HepG2 (cell line): Measurements from ENCODE around the gene YKT6. TPM values are rescaled to one million over a fixed set of nuclear protein-coding genes. Genes with fewer than 3 reads are reported as not detected.

ENCODE experiments used
- ATAC-seq: fragments of 200-7000 bp; cut with Tn5 transposase; 3 replicates; pipeline ENCODE4 v1.9.1; 2020; ENCODE audit warnings: mild to moderate bottlenecking, moderate library complexity
- BruUV-seq: library from RNA; stranded (reverse); fragments of 400-500 nt; replicated peaks from 2 replicates; lab custom pipeline; 2021; lab: Mats Ljungman, UMichigan
- CTCF ChIA-PET: fragments of 300-600 bp; formaldehyde crosslinking; extraction: SDS; loops from one replicate; lab custom pipeline; 2021; ENCODE audit warnings: low total read pairs, inconsistent platforms, low intra/inter-chr PET ratio; lab: Yijun Ruan, JAX
- POLR2A ChIA-PET: fragments of 350-600 bp; sonication (Branson Sonifier 250); formaldehyde crosslinking; loops from one replicate; lab custom pipeline; 2020; ENCODE audit warnings: antibody characterized with exemption, inconsistent platforms; lab: Yijun Ruan, JAX
- DNase-seq: peaks from one replicate; pipeline ENCODE4 v3.0.0-alpha.2; 2015; ENCODE audit warnings: low spot score
- FAIRE-seq: peaks from 3 replicates; lab custom pipeline; 2011; peaks lifted over from hg19 to GRCh38; lab: Jason Lieb, UNC
- H2AFZ ChIP-seq: one replicate; pipeline ENCODE4 v1.6.1; 2011; ENCODE audit warnings: low read length, inconsistent platforms
- H3K27ac ChIP-seq: fragments of 300-600 bp; 3 replicates; pipeline ENCODE4 v1.8.0; 2011; ENCODE audit warnings: mixed run types, mild to moderate bottlenecking, mixed read lengths, low read length, inconsistent platforms; ENCODE audit not compliant: insufficient read depth; ENCODE audit errors: extremely low read length
- H3K27me3 ChIP-seq, 2 experiments: fragments of 200-600 bp in 1 of 2; 2 replicates in 1 of 2; 3 replicates in 1 of 2; pipeline versions ENCODE4 v1.6.0 to v1.8.0; 2011; ENCODE audit warnings: low read length in 2 of 2, mild to moderate bottlenecking in 2 of 2, moderate library complexity in 2 of 2, inconsistent platforms in 1 of 2; ENCODE audit not compliant: insufficient read depth in 2 of 2, control insufficient read depth in 1 of 2
- H3K36me3 ChIP-seq, 2 experiments: fragments of 200-600 bp in 1 of 2; replicated peaks in 1 of 2; 2 replicates in 1 of 2; 3 replicates in 1 of 2; pipeline versions ENCODE4 v1.5.1 to v1.8.0; 2011; ENCODE audit warnings: low read length in 2 of 2, inconsistent platforms in 1 of 2; ENCODE audit not compliant: insufficient read depth in 2 of 2, control insufficient read depth in 1 of 2
- H3K4me1 ChIP-seq: 2 replicates; pipeline ENCODE4 v1.5.1; 2012; ENCODE audit warnings: low read length, inconsistent platforms; ENCODE audit not compliant: insufficient read depth
- H3K4me2 ChIP-seq: 2 replicates; pipeline ENCODE4 v1.6.0; 2011; ENCODE audit warnings: low read depth, low read length, inconsistent platforms
- H3K4me3 ChIP-seq, 3 experiments: fragments of 200-600 bp in 1 of 3; sonication (generic), shearing (Covaris generic) in 1 of 3; replicated peaks in 1 of 3; 2 replicates each; pipeline ENCODE4 v1.5.1; 2011 to 2016; ENCODE audit warnings: low read length in 3 of 3, inconsistent platforms in 2 of 3, low read depth in 2 of 3, mild to moderate bottlenecking in 2 of 3, control low read depth in 1 of 3, mixed read lengths in 1 of 3; ENCODE audit not compliant: insufficient read depth in 1 of 3
- H3K79me2 ChIP-seq: one replicate; pipeline ENCODE4 v1.6.1; 2011; ENCODE audit warnings: low read length, inconsistent platforms; ENCODE audit not compliant: insufficient read depth
- H3K9ac ChIP-seq: 2 replicates; pipeline ENCODE4 v1.6.0; 2011; ENCODE audit warnings: mild to moderate bottlenecking, low read depth, low read length, inconsistent platforms; ENCODE audit not compliant: insufficient read depth
- H3K9me3 ChIP-seq: 2 replicates; pipeline ENCODE4 v1.5.1; 2012; ENCODE audit warnings: mild to moderate bottlenecking, low read length
- H4K20me1 ChIP-seq: 2 replicates; pipeline ENCODE4 v1.6.0; 2011; ENCODE audit warnings: inconsistent platforms, mild to moderate bottlenecking, low read length, moderate library complexity; ENCODE audit not compliant: insufficient read depth
- AGO1 ChIP-seq: fragments of 200-400 bp; formaldehyde crosslinking; IDR thresholded peaks from 2 replicates; pipeline ENCODE4 v1.6.1; 2017; ENCODE audit warnings: mild to moderate bottlenecking, low read depth, low read length, moderate library complexity; ENCODE audit not compliant: poor library complexity, severe bottlenecking
- ATF7-NPFF ChIP-seq: sonication (generic); formaldehyde crosslinking; IDR thresholded peaks from 2 replicates; pipeline ENCODE4 v1.8.1; 2023; ENCODE audit warnings: mild to moderate bottlenecking, low read depth, missing genetic modification reagents, moderate library complexity
- ERF ChIP-seq: IDR thresholded peaks from 2 replicates; pipeline ENCODE4 v1.6.1; 2018; ENCODE audit warnings: missing biosample characterization, missing genetic modification reagents
- FOXA3 ChIP-seq: IDR thresholded peaks from 2 replicates; pipeline ENCODE4 v1.6.1; 2016; ENCODE audit warnings: missing genetic modification reagents, missing compliant biosample characterization
- SCMH1 ChIP-seq: sonication (generic); formaldehyde crosslinking; IDR thresholded peaks from 2 replicates; pipeline ENCODE4 v1.9.0; 2021; ENCODE audit warnings: missing genetic modification reagents, mild to moderate bottlenecking, borderline replicate concordance
- SP2 ChIP-seq: sonication (generic); formaldehyde crosslinking; IDR thresholded peaks from 2 replicates; pipeline ENCODE4 v1.5.1; 2020; ENCODE audit warnings: mild to moderate bottlenecking, missing genetic modification reagents
- ZNF484 ChIP-seq: sonication (generic); formaldehyde crosslinking; IDR thresholded peaks from 2 replicates; pipeline ENCODE4 v1.5.1; 2020; ENCODE audit warnings: mild to moderate bottlenecking, low read depth, missing genetic modification reagents, borderline replicate concordance
- ZNF569 ChIP-seq: sonication (generic); formaldehyde crosslinking; IDR thresholded peaks from 2 replicates; pipeline ENCODE4 v1.5.0; 2020; ENCODE audit warnings: mild to moderate bottlenecking, missing genetic modification reagents, moderate library complexity, borderline replicate concordance
- ZNF572 ChIP-seq: sonication (generic); formaldehyde crosslinking; IDR thresholded peaks from 2 replicates; pipeline ENCODE4 v1.5.1; 2020; ENCODE audit warnings: mild to moderate bottlenecking, missing genetic modification reagents
- ZNF574 ChIP-seq: sonication (generic); formaldehyde crosslinking; IDR thresholded peaks from 2 replicates; pipeline ENCODE4 v1.4.0; 2020; ENCODE audit warnings: missing genetic modification reagents
- ZNF841 ChIP-seq: sonication (generic); formaldehyde crosslinking; IDR thresholded peaks from 2 replicates; pipeline ENCODE4 v1.8.1; 2023; ENCODE audit warnings: missing genetic modification reagents, borderline replicate concordance
- WGBS: methylation state at CpG from one replicate; pipeline ENCODE4 v1.1.6; 2017; ENCODE audit warnings: low lambda C conversion rate; 5-methylcytosine and 5-hydroxymethylcytosine counted together
- in situ Hi-C: cut with HindIII; loops from 2 replicates; pipeline ENCODE4 v1.10.0; 2017; ENCODE audit warnings: low pct_unique_long_range_greater_than_20kb; ENCODE audit not compliant: extremely low pct_ligation_motif_present
- intact Hi-C: fragments of 100-400 bp; cut with micrococcal nuclease; formaldehyde crosslinking; loops from one replicate; pipeline ENCODE4 v1.10.0; 2022; ENCODE audit not compliant: unreplicated experiment
- polyA plus RNA-seq, 8 experiments: library from polyadenylated mRNA; depleted of rRNA in 3 of 8; stranded (reverse) in 7 of 8; unstranded in 1 of 8; fragments of >200 nt; fragmentation: Illumina TruSeq in 4 of 8; extraction: Trizol in 4 of 8; gene quantifications; 2 replicates each; pipeline versions ENCODE4 v1.2.1 to v1.2.3, GENCODE V29; 2011 to 2016; ENCODE audit warnings: low read depth in 4 of 8, missing spikeins in 1 of 8, mixed read lengths in 1 of 8; ENCODE audit not compliant: insufficient read depth in 1 of 8
- total RNA-seq, 5 experiments: library from RNA; depleted of rRNA; stranded (reverse); fragments of >200 nt; fragmentation: Illumina TruSeq; extraction: Trizol; gene quantifications; 2 replicates each; pipeline ENCODE4 v1.2.3, GENCODE V29; 2016; ENCODE audit warnings: low read depth in 1 of 5

The YKT6 gene
- total and polyA plus RNA-seq, 2 of the 13 experiments (the other 11 are each of a cell fraction or from before 2014, with no cell fraction given) = 52.2 to 60.3 TPM

GRCh38 chr7:44216019-44216418, 15.2 kb downstream of the YKT6 start:
- Histone ChIP-seq H3K27me3 (peaks cover 1 to 3% of the 10 kb centered on the region in 2 experiments; a peak in 1 of 5 replicates), H2AFZ (no peak overlapping the region), H3K9ac (no peak overlapping the region), H3K4me1 (peaks cover 29% of the 10 kb centered on the region), H3K4me2 (no peak overlapping the region), H3K36me3 (peaks cover 3 to 17% of the 10 kb centered on the region in 2 experiments; a peak in 4 of 5 replicates), H3K9me3 (no peaks in the 10 kb centered on the region), H3K79me2 (no peaks in the 10 kb centered on the region), H4K20me1 (no peaks in the 10 kb centered on the region), H3K4me3 (no peak overlapping the region), H3K27ac (no peak overlapping the region)
- 33% methylated on average over 5 of the region's 8 CpGs for WGBS
- BruUV-seq = no TSS peak
- no peak for DNase-seq
- intact Hi-C loops (no loop called here), in situ Hi-C loops (no loop called here)
- no peak for ATAC-seq
- TF ChIP-seq ZNF574 (CRISPR knock-in tag) = no peak
- TF ChIP-seq SCMH1 (CRISPR knock-in tag) = no peak
- no peak for TF ChIP-seq ZNF572 (CRISPR knock-in tag)
- no peak for TF ChIP-seq ZNF484
- TF ChIP-seq SP2 = no peak
- no peak for TF ChIP-seq FOXA3 (CRISPR knock-in tag)
- TF ChIP-seq ZNF841 (CRISPR knock-in tag) = no peak
- TF ChIP-seq ATF7-NPFF (CRISPR knock-in tag) = no peak
- no peak for TF ChIP-seq ERF (CRISPR knock-in tag)
- no peak for TF ChIP-seq AGO1
- no peak for TF ChIP-seq ZNF569 (CRISPR knock-in tag)
- POLR2A ChIA-PET = no interaction called here
- FAIRE-seq = no peak
- CTCF ChIA-PET = no interaction called here
